GM21367 (cell line): ENCODE results near the gene SURF4.

Experiments
- ATAC-seq: cut with Tn5 transposase; IDR thresholded peaks from one replicate; pipeline ENCODE4 v1.9.1; 2021; ENCODE audit not compliant: unreplicated experiment

The SURF4 gene

GRCh38 chr9:133375724-133376654, at the start of gene SURF4, which contains the start of gene STKLD1:
TSS of gene SURF4 (minus strand) at chr9:133376060. CDS start at chr9:133375969, 91 bp downstream.
TSS of gene STKLD1 (plus strand) at chr9:133376366. CDS start at chr9:133376474, 108 bp downstream.
- ATAC-seq, result peak; percentile 84

GRCh38 chr9:133425049-133425632, 49.3 kb upstream of the SURF4 start:
- no peak for ATAC-seq

DNA sequence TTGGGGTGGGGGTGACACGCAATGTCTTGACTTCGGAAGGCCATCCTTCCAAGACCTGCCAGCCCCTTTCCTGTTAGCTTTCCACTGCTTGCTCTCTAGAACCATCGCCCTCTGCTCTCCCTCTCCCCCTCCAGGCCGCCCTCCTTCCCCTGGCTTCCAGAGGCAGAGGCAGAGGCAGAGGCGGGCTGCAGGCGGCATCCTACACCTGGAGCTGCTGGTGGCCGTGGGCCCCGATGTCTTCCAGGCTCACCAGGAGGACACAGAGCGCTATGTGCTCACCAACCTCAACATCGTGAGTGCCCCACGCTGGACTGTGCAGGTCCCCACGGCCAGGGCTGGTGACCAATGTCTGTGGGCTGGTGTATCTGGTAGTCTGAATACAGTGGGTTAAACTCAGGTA, 48.3 kb upstream of the SURF4 start:
- ATAC-seq, result no peak

- no peak for ATAC-seq
These were observed 47.4 kb upstream of the SURF4 start for GRCh38 chr9:133423216-133423615.

GRCh38 chr9:133421615-133422542, 46.0 kb upstream of the SURF4 start, which contains the start of gene ADAMTS13:
TSS of gene ADAMTS13 (plus strand) at chr9:133422367. CDS start at chr9:133422444, 77 bp downstream.
- ATAC-seq, result no peak

DNA sequence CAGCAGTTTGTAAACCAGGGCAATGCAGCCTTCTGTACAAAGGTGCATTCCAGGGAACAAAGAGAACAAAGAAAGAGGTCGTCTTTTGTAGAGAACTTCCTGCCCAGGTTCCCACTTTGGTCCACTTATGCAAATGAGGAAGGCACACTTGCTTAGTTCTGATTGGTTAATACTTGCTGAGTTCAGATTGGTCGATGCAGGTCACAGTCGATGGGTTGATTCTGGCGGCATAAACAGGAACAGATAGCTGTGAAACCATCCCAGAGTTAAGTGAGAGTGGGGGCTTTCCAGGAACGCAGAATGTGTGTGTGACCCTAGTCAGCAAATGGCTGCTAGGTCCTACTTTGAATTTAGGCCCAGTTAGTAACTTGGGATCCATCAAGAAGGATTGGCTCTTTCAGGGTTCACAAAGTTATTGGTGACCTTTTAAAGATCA, 44.5 kb upstream of the SURF4 start:
- no peak for ATAC-seq

GRCh38 chr9:133419005-133419404, 43.1 kb upstream of the SURF4 start:
- no peak for ATAC-seq

GRCh38 chr9:133417541-133418461, 41.9 kb upstream of the SURF4 start, which contains the start of gene REXO4:
TSS of gene REXO4 (minus strand) at chr9:133418010. CDS start at chr9:133417844, 166 bp downstream.
- ATAC-seq, result peak; percentile 57

DNA sequence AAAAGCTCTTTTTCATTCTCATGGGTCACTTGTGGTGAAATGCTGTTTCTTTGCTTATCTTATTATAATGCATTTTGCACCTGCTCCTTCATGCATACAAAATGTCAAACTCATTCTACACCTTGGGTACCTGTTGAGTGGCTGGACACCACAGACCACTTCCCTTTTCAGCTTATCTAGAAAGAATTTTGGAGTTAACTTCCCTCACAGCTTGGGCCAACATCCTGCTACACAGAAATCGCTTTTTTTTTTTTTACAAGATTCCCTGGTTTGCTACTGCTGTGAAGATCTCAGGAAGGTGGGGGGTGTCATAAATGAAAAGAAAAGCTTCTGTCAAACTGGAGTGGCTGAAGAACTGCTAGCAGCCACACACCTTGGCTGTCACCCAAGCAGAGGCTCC, 39.3 kb upstream of the SURF4 start:
- no peak for ATAC-seq

GRCh38 chr9:133408042-133408441, 32.2 kb upstream of the SURF4 start:
- no peak for ATAC-seq

DNA sequence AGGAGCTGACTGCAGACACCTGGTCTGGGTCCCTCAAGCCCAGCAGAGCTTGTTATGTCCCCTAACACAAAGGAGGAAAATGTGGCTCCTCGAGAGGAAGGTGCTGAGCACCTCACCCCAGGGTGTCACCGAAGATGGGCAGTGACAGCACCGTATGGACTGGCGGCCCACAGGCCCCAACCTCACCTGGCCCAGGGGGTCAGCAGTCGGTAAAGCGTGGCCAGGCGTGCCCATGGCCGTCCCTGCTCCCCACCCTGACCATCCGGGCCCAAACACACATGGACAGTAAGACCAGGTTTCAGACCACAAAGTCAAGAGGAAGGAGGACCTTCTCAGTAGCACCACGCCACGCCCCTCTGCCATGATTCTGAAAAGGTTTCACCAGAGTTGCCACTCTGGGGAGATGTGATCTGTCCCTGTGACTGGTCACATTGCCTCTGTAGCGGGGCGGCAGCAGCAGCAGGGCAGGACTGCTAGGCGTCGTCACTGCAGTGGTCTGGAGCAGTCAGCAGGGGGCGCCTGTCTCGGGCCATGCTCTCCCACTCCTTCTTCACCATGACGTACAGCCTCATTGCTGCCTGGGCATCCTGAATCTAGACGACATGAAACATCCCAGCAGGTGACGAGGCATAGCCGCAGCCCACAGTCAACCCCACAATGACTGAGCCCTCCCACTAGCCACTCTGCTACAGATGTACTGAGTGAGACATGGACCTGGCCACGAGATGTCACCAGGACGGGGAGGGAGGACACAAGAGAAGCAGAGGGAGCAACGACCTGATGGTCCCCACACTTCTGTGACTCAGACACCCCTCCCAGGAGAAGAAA, 30.8 kb upstream of the SURF4 start:
- no peak for ATAC-seq

DNA sequence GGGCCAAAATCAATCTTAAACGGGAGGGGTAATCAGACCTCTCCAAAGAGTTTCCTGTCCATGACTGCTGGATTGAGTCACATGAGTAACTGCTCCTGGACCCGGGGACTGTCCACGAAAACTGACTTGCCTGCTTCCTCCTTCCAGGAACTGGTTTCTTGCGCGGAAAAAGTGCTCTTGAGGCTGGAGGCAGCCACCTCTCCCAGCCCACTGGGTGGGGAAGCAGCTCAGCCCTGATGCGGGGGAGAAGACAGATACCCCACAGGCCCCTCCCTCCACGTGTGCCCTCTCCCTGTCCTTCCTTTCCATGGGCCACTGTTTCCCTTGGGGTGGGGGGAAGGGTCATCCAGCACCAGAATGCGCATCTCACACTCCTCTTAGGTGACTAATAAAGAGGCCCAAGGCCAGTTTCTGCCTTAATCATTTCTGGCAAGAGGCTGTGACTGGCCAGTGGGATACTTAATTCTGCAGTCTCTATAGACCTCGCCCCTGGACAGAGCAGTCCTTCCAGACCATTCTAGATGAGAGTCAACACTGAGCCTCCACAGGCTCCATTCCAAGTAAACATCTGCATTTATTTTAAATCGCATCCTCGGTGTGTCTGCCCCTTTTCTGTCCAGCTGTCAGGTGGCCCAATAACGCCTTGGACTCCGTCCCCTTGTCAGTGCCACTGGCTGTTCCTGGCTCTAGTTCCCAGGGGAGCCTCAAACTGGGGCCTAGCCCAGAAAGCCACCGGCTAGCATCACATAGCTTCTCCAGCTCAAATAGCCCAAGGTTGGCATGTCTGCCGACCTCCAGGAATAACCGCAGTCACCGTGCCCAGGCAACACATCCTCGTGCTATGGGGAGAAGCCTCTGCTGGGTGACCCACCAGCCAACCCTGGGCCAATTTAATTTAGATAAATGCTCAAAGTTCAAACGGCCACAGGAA, 29.9 kb upstream of the SURF4 start:
- no peak for ATAC-seq

DNA sequence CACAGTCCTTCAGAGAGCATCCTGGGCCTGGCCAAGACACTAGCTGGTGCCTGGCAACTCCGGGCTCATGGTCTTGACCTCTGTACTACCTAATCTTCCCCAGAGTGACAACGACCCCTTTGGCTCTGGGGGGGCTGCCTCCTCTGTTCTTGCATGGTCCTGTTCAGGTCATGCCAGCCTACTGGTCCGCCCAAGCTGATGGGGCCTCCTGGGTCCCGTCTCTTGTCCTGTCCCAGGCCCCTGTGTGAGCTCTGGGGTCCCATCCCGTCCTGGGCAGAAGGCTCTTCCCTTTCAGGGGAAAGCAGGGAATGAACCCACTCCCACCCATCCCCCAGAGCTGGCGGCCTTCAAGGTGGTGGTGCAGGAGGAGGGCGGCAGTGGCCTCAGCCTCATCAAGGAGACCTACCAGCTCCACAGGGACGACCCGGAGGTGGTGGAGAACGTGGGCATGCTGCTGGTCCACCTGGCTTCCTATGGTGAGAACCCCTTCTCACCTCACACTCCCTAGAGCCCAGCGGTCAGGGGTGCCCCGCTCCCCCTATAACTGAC, 28.7 kb upstream of the SURF4 start:
- no peak for ATAC-seq

DNA sequence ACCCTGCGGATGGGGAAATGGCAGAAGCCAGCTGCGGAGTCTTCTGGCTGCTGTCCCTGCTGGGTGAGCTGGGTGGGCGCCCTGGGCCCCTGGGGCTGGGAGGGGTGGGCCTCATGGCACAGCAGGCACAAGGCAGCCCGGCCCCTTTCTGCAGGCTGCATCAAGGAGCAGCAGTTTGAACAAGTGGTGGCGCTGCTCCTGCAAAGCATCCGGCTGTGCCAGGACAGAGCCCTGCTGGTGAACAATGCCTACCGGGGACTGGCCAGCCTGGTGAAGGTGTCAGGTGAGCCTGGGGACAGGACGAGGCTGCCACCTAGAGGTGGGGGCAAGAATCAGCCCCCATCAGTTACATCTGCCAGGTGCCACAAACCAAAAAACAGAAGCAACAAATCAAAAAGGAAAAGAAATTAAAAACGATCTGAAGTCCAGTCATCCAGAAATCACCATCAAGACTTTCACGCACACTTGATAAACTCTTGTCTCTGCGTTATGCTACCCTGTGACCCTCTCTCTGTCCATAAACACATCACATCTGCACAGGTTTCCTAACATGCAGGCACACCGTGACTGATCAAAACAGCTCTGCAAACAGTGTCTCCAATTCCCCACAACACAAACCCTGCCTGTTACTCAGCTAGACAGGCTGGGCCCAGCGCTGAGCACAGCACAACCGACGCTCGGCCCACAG, 28.1 kb upstream of the SURF4 start:
- ATAC-seq, result no peak

GRCh38 chr9:133402689-133403088, 26.8 kb upstream of the SURF4 start:
- no peak for ATAC-seq

- ATAC-seq, result no peak
These were observed 25.7 kb upstream of the SURF4 start for GRCh38 chr9:133401588-133401987.

DNA sequence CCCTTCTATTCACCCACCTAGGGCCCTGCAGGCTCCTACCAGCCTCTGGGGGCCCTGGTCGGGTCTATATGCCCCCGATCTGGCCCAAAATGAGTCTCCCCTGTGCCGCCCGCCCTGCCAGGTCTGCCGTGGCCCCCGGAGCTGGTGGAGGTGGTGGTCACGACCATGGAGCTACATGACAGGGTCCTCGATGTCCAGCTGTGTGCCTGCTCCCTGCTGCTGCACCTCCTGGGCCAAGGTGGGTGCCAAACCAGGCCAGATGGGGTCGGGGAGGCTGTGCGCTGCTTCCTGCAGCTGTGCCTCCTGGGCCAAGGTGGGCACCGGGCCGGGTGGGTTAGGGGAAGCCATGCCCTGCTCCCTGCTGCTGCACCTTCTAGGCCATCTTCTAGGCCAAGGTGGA, 24.4 kb upstream of the SURF4 start:
- ATAC-seq, result no peak
